GM21367 (cell line): ENCODE data around the gene SLC6A1.

Experiments used
- ATAC-seq: cut with Tn5 transposase; IDR thresholded peaks from one replicate; pipeline ENCODE4 v1.9.1; 2021; ENCODE audit not compliant: unreplicated experiment

SLC6A1 gene

DNA sequence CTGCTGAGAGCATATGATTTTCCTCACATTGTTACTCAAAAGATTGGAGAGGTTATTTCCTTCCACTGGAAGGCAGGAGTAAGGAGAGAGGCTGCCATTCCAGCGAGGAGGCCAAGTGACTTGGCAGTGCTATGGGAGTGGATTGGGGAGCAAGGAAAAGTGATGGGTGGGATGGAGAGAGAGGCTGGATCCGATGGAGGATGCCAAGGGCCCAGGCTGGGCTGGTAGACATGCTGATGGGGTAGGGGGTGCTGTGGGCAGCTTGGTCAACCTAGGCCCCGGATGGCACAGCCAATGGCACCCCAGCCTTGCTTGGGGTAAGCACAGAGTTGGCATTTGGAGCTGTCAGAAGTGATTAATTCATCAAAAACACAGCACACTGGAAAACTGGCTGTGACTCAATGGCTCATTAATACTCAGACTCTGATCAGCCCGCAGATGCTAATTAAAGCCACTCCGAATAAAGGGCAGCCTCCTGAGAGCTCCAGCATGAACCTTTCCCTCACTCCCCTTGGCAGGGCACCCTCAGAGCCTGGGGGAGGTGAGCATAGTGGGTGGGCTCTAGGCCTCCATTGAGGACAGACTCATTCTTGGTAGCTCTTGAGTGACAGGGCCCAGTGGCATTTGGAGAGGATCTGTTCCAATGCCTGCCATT is 22.1 kb upstream of the SLC6A1 start:
- ATAC-seq = no peak

DNA sequence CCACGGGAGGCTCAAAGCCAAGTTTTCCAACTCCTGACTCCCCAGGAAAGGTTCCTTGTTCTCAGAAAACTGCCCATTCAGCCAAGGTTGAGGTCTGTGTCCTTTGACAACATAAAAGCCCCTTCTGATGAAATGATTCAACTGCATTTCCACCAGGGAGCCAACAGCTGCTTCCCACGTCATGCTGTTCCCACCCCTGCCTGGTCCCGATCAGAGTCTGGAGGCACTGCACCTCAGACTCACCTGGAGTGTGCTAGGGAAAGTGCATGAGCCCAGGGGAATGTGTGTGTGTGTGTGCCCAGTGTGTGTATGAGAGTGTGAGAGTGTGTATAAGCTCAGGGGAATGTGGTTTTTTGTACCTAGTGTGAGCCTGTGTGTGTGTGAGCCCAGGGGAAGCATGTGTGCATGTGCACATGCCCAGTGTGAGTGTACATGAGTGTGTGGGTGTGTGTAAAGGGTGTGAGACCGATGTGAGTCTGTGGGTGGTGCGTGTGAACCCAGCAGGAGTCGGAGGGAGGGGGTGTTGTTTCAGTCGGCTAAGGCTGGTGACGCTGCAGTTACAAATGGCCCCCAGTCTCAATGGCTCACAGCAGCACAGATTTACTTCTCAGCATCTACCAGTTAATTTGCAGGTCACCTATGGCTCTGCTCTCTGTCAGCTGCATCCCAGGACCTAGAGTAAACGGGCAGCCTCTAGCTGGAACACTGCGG is 20.3 kb upstream of the SLC6A1 start:
- ATAC-seq = no peak

DNA sequence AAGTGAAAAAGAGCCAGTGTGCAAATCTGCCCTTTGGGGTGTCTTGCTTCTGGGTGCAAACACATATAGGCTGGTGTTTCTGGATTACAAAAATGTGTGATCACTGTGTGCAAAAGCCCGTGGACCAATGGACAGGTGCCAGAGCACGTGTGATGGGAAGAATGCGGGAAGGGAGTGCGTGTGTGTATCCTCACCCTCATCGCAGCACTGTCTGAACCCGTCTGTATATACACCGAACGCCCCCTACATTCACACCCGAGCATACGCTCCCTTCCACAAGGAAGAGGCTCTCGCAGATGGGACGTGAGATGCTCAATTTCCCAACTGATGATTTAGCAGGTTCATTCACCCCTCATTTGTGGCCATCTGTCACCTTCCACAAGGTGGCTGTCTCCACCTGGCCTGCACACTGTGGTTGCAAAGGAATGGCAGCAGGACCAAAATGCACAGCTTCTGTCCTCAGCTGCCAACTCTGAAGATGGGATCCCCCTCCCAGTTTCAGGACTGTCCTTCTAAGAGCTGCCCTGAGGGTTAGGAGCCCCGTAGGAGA is 19.4 kb upstream of the SLC6A1 start:
- ATAC-seq = no peak

DNA sequence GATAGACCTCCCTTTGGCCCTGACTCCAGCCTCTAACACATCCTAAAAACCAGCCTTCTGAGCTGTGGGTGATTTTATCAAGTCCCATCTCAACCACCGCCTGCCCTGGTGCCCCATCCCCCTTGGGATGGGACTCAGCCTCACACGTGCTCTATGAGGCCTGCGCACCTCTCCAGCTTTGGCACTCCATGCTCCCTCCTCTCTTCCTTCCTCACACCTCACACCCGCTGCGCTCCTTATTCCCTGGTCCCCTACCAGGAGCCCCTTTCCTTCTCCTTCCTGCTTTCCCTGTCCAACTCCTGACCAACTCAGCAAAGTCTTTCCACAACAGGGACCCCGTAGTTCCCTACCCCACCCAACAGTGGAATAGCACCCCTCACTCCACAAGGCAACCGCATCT is 18.4 kb upstream of the SLC6A1 start:
- ATAC-seq = no peak

- no peak for ATAC-seq
Measured at GRCh38 chr3:10974746-10975375, 17.7 kb upstream of the SLC6A1 start.

- no peak for ATAC-seq
Measured at GRCh38 chr3:10975695-10976234, 16.8 kb upstream of the SLC6A1 start.

DNA sequence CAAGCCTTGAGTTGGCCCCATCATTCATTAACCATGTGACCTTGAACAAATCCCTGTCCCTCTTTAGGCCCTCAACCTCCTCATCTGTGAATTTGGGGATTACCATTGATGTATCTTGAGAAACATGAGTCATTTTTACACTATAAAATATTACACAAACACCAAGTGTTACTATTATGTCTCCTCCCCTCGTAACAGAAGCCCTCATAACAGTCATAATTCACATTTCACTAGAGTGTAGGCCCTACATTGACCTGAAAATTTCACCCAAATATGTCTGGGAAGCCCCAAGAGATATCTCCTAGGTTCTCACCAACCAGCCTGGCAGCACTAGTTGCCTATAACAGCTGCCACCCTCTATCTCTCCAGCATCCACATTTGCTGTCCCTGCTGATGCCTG is 15.8 kb upstream of the SLC6A1 start:
- no peak for ATAC-seq

GRCh38 chr3:10977892-10978510 is 14.5 kb upstream of the SLC6A1 start:
- no peak for ATAC-seq

GRCh38 chr3:10978956-10979355 is 13.6 kb upstream of the SLC6A1 start:
- no peak for ATAC-seq

- no peak for ATAC-seq
Measured at GRCh38 chr3:10980312-10980711, 12.2 kb upstream of the SLC6A1 start.

GRCh38 chr3:10981031-10981430 is 11.5 kb upstream of the SLC6A1 start:
- ATAC-seq = no peak

- no peak for ATAC-seq
Measured at GRCh38 chr3:10981961-10982360, 10.6 kb upstream of the SLC6A1 start.

DNA sequence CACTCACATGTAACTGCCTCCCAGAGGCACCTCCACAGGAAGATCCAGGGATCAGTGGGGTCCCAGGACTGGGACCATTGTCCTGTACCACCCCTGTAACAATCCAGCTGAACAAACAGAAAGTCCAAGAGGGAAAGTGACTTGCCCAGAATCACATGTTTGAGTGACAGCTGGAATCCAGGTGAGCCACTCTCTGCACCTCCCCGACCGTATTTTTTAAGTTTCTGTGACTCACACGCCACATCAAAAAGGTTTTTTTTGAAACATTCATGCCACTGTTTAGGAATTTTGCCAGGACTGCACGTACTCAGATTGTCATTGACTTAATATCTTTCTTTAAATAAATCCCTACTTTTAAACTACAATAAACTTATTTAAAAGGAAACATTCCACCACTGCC is 9.8 kb upstream of the SLC6A1 start:
- ATAC-seq = no peak

DNA sequence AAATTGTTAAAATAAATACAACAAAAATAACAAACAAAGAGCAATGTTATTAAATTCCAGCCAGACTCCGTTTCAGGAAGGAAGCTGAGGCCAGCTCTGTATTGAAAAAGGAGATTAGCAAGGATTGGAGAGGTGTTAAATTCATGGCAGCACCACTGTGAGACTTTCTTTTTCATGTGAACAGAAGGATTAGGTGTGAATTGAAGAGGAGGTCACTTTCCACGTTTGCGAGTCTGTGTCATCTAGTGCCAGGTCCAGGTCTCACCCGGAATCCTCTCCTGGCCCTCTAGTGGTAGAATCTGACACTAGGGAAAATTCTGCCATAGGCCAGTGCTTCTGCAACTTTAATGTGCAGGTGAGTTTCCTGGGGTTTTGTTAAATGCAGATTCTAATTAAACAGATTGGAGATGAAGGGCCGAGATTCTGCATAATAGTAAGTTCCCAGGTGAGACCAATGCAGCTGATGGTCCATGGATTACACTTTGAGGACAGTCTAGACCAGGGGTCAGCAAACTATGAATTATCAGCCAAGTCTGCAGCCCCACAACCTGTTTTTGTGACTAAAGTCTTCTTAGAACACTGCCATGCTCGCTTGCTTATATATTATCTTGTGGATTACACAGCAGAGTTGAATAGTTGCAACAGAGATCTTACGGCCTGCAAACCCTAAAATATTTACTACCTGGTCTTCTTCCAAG is 9.2 kb upstream of the SLC6A1 start:
- ATAC-seq = no peak

DNA sequence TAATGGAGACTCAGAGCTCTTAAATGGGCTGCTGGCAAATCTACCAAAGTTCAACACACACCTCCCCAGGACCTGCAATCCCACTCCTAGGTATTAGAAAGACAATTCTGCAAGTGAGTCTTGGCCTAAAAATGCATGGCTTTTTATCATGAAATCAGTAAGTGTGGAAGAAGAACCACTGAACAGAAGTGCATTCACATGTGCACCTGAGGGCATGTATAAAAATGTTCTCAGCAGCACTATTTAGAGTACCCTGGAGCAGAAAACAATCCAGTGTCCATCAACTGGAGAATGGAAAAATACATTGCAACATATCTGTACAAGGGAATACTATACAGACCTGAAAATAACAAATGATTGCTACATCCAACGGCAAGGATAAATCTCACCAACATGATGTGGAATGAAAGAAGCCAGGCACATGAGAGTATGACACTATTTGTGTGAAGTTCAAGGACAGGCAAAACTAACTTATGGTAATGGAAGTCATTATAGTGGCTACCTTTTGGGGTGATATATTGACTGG is 8.1 kb upstream of the SLC6A1 start:
- ATAC-seq = no peak

DNA sequence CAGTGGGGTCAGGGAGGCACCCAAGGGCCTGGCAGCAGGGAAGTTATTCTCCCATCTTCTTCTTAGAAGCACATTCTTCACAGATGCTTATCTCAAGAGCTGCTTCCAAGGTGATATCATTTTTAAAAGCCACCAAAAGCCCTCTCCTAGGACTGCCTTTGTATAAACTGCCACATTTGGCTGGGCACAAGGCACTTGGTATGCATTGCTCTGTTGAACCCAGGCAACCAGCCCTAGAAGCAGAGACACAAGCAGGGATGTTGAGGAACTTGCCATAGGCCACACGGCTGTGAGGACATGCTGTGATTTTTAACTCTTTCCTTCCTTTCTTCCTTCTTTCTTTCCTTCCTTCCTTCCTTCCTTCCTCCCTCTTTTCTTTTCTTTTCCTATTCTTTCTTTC is 7.4 kb upstream of the SLC6A1 start:
- ATAC-seq = no peak

DNA sequence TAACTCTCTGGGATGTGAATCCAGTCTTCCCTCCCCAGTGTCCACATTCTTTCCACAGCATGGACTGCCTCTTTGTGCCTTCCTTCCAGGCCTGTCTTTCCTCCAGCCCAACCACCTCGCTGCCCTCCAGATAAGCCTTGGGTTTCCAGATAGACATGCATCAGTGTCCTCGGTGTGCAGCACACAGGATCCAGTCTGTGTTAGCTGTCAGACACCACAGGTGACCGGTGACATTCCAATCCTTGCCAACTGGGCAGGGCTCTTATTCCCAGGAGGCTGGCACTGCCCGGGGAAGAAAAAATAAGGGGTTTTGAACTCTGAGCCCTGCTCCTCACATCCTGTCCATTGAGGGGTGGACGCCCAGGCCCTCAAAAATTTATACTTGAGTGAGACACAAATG is 6.0 kb upstream of the SLC6A1 start:
- no peak for ATAC-seq

GRCh38 chr3:10988001-10988665 is 4.4 kb upstream of the SLC6A1 start:
- no peak for ATAC-seq

- ATAC-seq = no peak
Measured at GRCh38 chr3:10988991-10989484, 3.5 kb upstream of the SLC6A1 start.
